CD4-positive, CD25-positive, alpha-beta regulatory T cell (primary cell): Measurements from ENCODE around the gene KDM2B. TPM values are rescaled to one million over a fixed set of nuclear protein-coding genes. Genes with fewer than 3 reads are reported as not detected.
"Not testable (repeated sequence)": the region's sequence is repeated elsewhere in the genome, so short reads cannot be mapped to it uniquely, and the experiment has no call there.

Experiments
- ATAC-seq, 2 donors: fragments of 150-1000 bp; cut with Tn5 transposase; one replicate each; pipeline ENCODE4 v1.10.0; 2021; ENCODE audit warnings: low read depth in 2 of 2, moderate number of reproducible peaks in 2 of 2, moderate library complexity in 1 of 2
- DNase-seq, 3 donors: peaks; one replicate each; pipeline versions ENCODE4 v3.0.0 to v3.0.0-alpha.2; 2012 to 2022; ENCODE audit warnings: mixed read lengths in 1 of 3
- H3K27ac ChIP-seq: one replicate; pipeline ENCODE4 v1.7.0; 2013; ENCODE audit warnings: mild to moderate bottlenecking, low read length; ENCODE audit not compliant: insufficient read depth, poor library complexity, severe bottlenecking
- H3K27me3 ChIP-seq: one replicate; pipeline ENCODE4 v1.7.0; 2013; ENCODE audit warnings: low read length; ENCODE audit not compliant: control insufficient read depth, insufficient read depth
- H3K36me3 ChIP-seq: one replicate; pipeline ENCODE4 v1.7.0; 2013; ENCODE audit warnings: mild to moderate bottlenecking, low read length, moderate library complexity; ENCODE audit not compliant: control insufficient read depth, insufficient read depth
- H3K4me1 ChIP-seq: 2 replicates; pipeline ENCODE4 v1.7.0; 2013; ENCODE audit warnings: mild to moderate bottlenecking, low read length; ENCODE audit not compliant: insufficient read depth, control insufficient read depth, poor library complexity, severe bottlenecking
- H3K4me3 ChIP-seq: one replicate; pipeline ENCODE4 v1.7.0; 2013; ENCODE audit warnings: low read depth, mild to moderate bottlenecking, low read length, moderate library complexity
- H3K9me3 ChIP-seq, 2 experiments: 1 replicate in 1 of 2; 2 replicates in 1 of 2; pipeline ENCODE4 v1.7.0; 2013; ENCODE audit warnings: low read length in 2 of 2, mild to moderate bottlenecking in 1 of 2, moderate library complexity in 1 of 2; ENCODE audit not compliant: control insufficient read depth in 2 of 2
- H3K27ac Mint-ChIP-seq, 3 donors: one replicate each; pipeline ENCODE4 v1.8.0; 2020 to 2022; ENCODE audit warnings: mild to moderate bottlenecking in 3 of 3, mixed read lengths in 3 of 3, moderate library complexity in 2 of 3
- H3K27me3 Mint-ChIP-seq: one replicate; pipeline ENCODE4 v1.8.0; 2022; ENCODE audit warnings: mild to moderate bottlenecking, mixed read lengths
- H3K36me3 Mint-ChIP-seq: one replicate; pipeline ENCODE4 v1.8.0; 2020; ENCODE audit warnings: mixed read lengths
- H3K4me1 Mint-ChIP-seq, 4 donors: one replicate each; pipeline ENCODE4 v1.8.0; 2020 to 2022; ENCODE audit warnings: mixed read lengths in 4 of 4, mild to moderate bottlenecking in 1 of 4
- H3K4me3 Mint-ChIP-seq, 4 donors: one replicate each; pipeline ENCODE4 v1.8.0; 2020 to 2022; ENCODE audit warnings: mild to moderate bottlenecking in 4 of 4, mixed read lengths in 4 of 4, moderate library complexity in 3 of 4
- H3K9me3 Mint-ChIP-seq, 7 donors: one replicate each; pipeline ENCODE4 v1.8.0; 2020 to 2022; ENCODE audit warnings: mixed read lengths in 7 of 7, mild to moderate bottlenecking in 3 of 7, moderate library complexity in 2 of 7
- polyA plus RNA-seq, 4 donors: library from polyadenylated mRNA; unstranded; fragments of 300-500 nt; fragmentation: Illumina TruSeq; gene quantifications; one replicate each; pipeline ENCODE4 v1.2.3, GENCODE V29; 2021
- total RNA-seq: library from RNA; stranded (reverse); gene quantifications from one replicate; pipeline ENCODE4 v1.2.3, GENCODE V29; 2022

KDM2B gene
- total and polyA plus RNA-seq, 5 donors from 2014 or later = 9.4 to 128 (median 11.5) TPM

- Histone ChIP-seq H3K36me3 (no peaks in the 10 kb centered on the region), H3K9me3 (no peaks in the 10 kb centered on the region), H3K27ac (no peak overlapping the region), H3K4me1 (peaks cover 6% of the 10 kb centered on the region), H3K4me3 (no peak overlapping the region), H3K27me3 (no peaks in the 10 kb centered on the region)
- Mint-ChIP-seq H3K36me3 (no peaks in the 10 kb centered on the region), H3K4me1 (peaks cover 5 to 9% (median 8%) of the 10 kb centered on the region in 4 donors), H3K4me3 (no peak overlapping the region), H3K9me3 (peaks cover 0 to 1% (median 0%) of the 10 kb centered on the region in 7 donors), H3K27me3 (no peaks in the 10 kb centered on the region), H3K27ac (no peak overlapping the region)
- DNase-seq (no peak), ATAC-seq (no peak)
Observed at GRCh38 chr12:121602766-121603165, 21.9 kb upstream of the KDM2B start.

- Mint-ChIP-seq H3K27me3 (no peaks in the 10 kb centered on the region), H3K27ac (peak overlapping the region in 1 of 3 donors; percentile 44), H3K4me1 (peaks cover 5 to 11% (median 8%) of the 10 kb centered on the region in 4 donors), H3K36me3 (peaks cover 2% of the 10 kb centered on the region), H3K4me3 (no peak overlapping the region), H3K9me3 (peaks cover 0 to 1% (median 0%) of the 10 kb centered on the region in 7 donors)
- ATAC-seq (no peak), DNase-seq (no peak)
- Histone ChIP-seq H3K4me3 (no peak overlapping the region), H3K27ac (no peak overlapping the region), H3K4me1 (peaks cover 6% of the 10 kb centered on the region), H3K36me3 (no peaks in the 10 kb centered on the region), H3K9me3 (no peaks in the 10 kb centered on the region), H3K27me3 (no peaks in the 10 kb centered on the region)
Observed at GRCh38 chr12:121600702-121601336, 20.0 kb upstream of the KDM2B start.

GRCh38 chr12:121596526-121596925 lies 15.7 kb upstream of the KDM2B start:
- Mint-ChIP-seq H3K4me1 (peaks cover 10 to 30% (median 18%) of the 10 kb centered on the region in 4 donors), H3K9me3 (peaks cover 0 to 2% (median 0%) of the 10 kb centered on the region in 7 donors), H3K27me3 (peaks cover 4% of the 10 kb centered on the region), H3K4me3 (no peak overlapping the region), H3K27ac (no peak overlapping the region), H3K36me3 (peaks cover 11% of the 10 kb centered on the region)
- H3K36me3 ChIP-seq = no peaks in the 10 kb centered on the region
- H3K27me3 ChIP-seq = no peaks in the 10 kb centered on the region
- H3K4me1 ChIP-seq = peaks cover 14% of the 10 kb centered on the region
- no peaks in the 10 kb centered on the region for H3K9me3 ChIP-seq
- ATAC-seq = no peak
- no peak overlapping the region for H3K4me3 ChIP-seq
- no peak overlapping the region for H3K27ac ChIP-seq
- no peak for DNase-seq

- DNase-seq (no peak), ATAC-seq (no peak)
- Histone ChIP-seq H3K36me3 (no peaks in the 10 kb centered on the region), H3K4me1 (peaks cover 23% of the 10 kb centered on the region), H3K27ac (no peak overlapping the region), H3K9me3 (no peaks in the 10 kb centered on the region), H3K27me3 (no peaks in the 10 kb centered on the region), H3K4me3 (no peak overlapping the region)
- Mint-ChIP-seq H3K27ac (peak overlapping the region in 2 of 3 donors; percentile 54 to 74), H3K27me3 (peaks cover 9% of the 10 kb centered on the region), H3K9me3 (peaks cover 0 to 2% (median 0%) of the 10 kb centered on the region in 7 donors), H3K4me1 (peaks cover 16 to 39% (median 27%) of the 10 kb centered on the region in 4 donors), H3K36me3 (peaks cover 11% of the 10 kb centered on the region), H3K4me3 (no peak overlapping the region)
Observed at GRCh38 chr12:121595520-121595919, 14.7 kb upstream of the KDM2B start.

DNA sequence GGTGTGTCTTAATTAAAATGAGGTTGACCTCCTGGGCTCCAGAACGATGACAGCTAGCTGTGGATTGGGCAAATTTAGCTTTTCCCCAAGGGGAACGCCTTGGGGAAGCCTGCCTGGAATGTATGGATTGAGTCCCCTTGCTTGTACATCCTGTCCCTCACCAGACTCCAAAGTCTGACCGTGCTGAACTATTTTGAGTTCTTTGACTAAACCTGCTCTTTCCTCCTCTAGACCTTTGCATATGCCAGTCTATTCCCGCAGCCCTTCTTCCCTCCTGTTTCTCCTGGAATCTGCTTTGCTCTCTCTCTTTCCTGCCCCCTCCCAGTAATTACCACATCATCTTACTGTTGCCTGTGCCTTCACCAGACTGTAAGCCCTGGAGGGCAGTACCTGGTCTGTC lies 11.5 kb upstream of the KDM2B start:
- Mint-ChIP-seq H3K4me1 (peaks cover 11 to 43% (median 31%) of the 10 kb centered on the region in 4 donors), H3K27ac (peak overlapping the region; percentile 89 to 100 (median 94)), H3K9me3 (peaks cover 0 to 2% (median 0%) of the 10 kb centered on the region in 7 donors), H3K36me3 (peaks cover 11% of the 10 kb centered on the region), H3K4me3 (peak overlapping the region in 3 of 4 donors; percentile 36 to 68 (median 68)), H3K27me3 (peaks cover 18% of the 10 kb centered on the region)
- H3K9me3 ChIP-seq = no peaks in the 10 kb centered on the region
- no peak for DNase-seq
- no peak overlapping the region for H3K4me3 ChIP-seq
- no peaks in the 10 kb centered on the region for H3K36me3 ChIP-seq
- H3K4me1 ChIP-seq = peaks cover 35% of the 10 kb centered on the region
- ATAC-seq = no peak
- no peaks in the 10 kb centered on the region for H3K27me3 ChIP-seq
- no peak overlapping the region for H3K27ac ChIP-seq

DNA sequence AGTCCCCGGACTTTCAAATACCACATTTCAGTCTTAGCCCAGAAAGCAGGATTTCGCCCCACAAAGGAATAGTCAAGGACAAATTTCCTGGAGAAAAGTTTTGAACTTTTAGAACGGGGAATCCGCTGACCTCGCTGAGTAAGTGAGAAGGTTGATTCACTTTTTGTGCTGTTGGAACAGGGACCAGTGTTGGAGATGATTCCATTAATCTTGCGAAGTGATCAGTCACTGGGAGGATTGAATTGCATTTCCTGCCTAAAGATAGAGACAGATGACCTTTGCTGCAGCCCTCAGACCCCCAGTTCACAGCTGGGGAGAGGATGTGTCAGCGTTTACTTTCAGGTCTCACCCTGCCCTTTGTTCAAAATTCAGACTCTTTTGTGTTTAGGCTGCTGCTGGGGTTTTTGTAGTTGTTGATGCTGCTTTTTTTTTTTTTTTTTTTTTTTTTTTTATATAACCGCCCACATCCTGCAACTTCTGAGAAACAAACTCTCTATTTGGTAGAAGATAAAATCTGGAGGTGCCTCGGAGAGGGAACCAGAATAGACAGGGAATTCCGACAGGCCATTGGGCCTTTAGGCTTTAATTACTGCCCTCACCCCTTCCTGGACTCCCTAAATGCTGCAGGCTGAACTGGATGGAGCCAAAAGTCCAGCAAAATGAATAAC lies 9.8 kb upstream of the KDM2B start:
- peaks cover 41% of the 10 kb centered on the region for H3K4me1 ChIP-seq
- peak overlapping the region; percentile 100 for H3K27ac Mint-ChIP-seq
- peaks cover 11 to 49% (median 34%) of the 10 kb centered on the region in 4 donors for H3K4me1 Mint-ChIP-seq
- peaks cover 0 to 2% (median 0%) of the 10 kb centered on the region in 7 donors for H3K9me3 Mint-ChIP-seq
- DNase-seq = peak; percentile 55 to 91 (median 86)
- H3K36me3 Mint-ChIP-seq = peaks cover 7% of the 10 kb centered on the region
- peak overlapping the region; percentile 88 for H3K4me3 ChIP-seq
- H3K27me3 Mint-ChIP-seq = peaks cover 18% of the 10 kb centered on the region
- H3K27ac ChIP-seq = peak overlapping the region; percentile 98
- no peaks in the 10 kb centered on the region for H3K27me3 ChIP-seq
- peak; percentile 79 for ATAC-seq
- no peaks in the 10 kb centered on the region for H3K36me3 ChIP-seq
- H3K4me3 Mint-ChIP-seq = peak overlapping the region; percentile 92 to 93 (median 92)
- no peaks in the 10 kb centered on the region for H3K9me3 ChIP-seq

- ATAC-seq, H3K9me3 Mint-ChIP-seq, H3K36me3 ChIP-seq, H3K9me3 ChIP-seq, H3K4me3 ChIP-seq, H3K27ac Mint-ChIP-seq, H3K27ac ChIP-seq, H3K36me3 Mint-ChIP-seq, H3K27me3 Mint-ChIP-seq, H3K27me3 ChIP-seq, DNase-seq: not testable (repeated sequence)
- peaks cover 49% of the 10 kb centered on the region for H3K4me1 ChIP-seq
- Mint-ChIP-seq H3K4me1 (peaks cover 3 to 60% (median 37%) of the 10 kb centered on the region in 4 donors), H3K4me3 (peak overlapping the region in 1 of 4 donors; percentile 87)
Observed at GRCh38 chr12:121584885-121585284, 4.1 kb upstream of the KDM2B start.
